Left lung (tissue), 10 donors: ENCODE data around the gene MARCHF9. TPM values are rescaled to one million over a fixed set of nuclear protein-coding genes. Genes with fewer than 3 reads are reported as not detected.
A peak's percentile ranks its signal among the peaks of the same experiment; 100 is the strongest.

Source experiments
- ATAC-seq: fragments of 200-7000 bp; cut with Tn5 transposase; one replicate; pipeline ENCODE4 v1.9.1; 2020; ENCODE audit warnings: moderate library complexity
- DNase-seq, 4 donors: peaks; one replicate each; pipeline ENCODE4 v3.0.0-alpha.2; 2013 to 2020
- H3K27ac ChIP-seq, 2 donors: fragments of 200-600 bp; sonication (generic) in 1 of 2; one replicate each; pipeline versions ENCODE4 v1.5.0 to v1.8.0; 2020 to 2021
- H3K27me3 ChIP-seq, 2 donors: fragments of 200-600 bp; sonication (generic) in 1 of 2; one replicate each; pipeline versions ENCODE4 v1.5.0 to v1.8.0; 2020 to 2021
- H3K36me3 ChIP-seq, 2 donors: fragments of 200-600 bp; sonication (generic) in 1 of 2; one replicate each; pipeline versions ENCODE4 v1.5.0 to v1.8.0; 2020 to 2021
- H3K4me1 ChIP-seq, 2 donors: fragments of 200-600 bp; one replicate each; pipeline ENCODE4 v1.8.0; 2021
- H3K4me3 ChIP-seq, 2 donors: fragments of 200-600 bp; sonication (generic) in 1 of 2; one replicate each; pipeline versions ENCODE4 v1.5.0 to v1.8.0; 2020 to 2021; ENCODE audit warnings: mild to moderate bottlenecking in 1 of 2
- H3K9me3 ChIP-seq, 2 donors: fragments of 200-600 bp; sonication (generic) in 1 of 2; one replicate each; pipeline versions ENCODE4 v1.5.0 to v1.8.0; 2020 to 2021
- intact Hi-C, 2 donors: fragments of 100-400 bp; cut with DNase I; formaldehyde crosslinking; loops; one replicate each; pipeline versions ENCODE4 v1.11.2 to v1.14.2; 2022
- polyA plus RNA-seq, 6 donors: library from polyadenylated mRNA; unstranded; fragments of 120-200 nt; gene quantifications; one replicate each; pipeline ENCODE4 v1.2.1, GENCODE V29; 2013; ENCODE audit not compliant: insufficient read length in 6 of 6
- total RNA-seq, 2 donors: library from RNA; stranded (reverse); fragmentation: NEBNext Ultra II Directional; extraction: Animal tissue kit (Norgen Biotek cat#: 25700); gene quantifications; one replicate each; pipeline ENCODE4 v1.2.1, GENCODE V29; 2021
- TF ChIP-seq, protein P1 (sequence below), 2 donors: fragments of 200-600 bp; sonication (generic) in 1 of 2; IDR thresholded peaks; one replicate each; pipeline versions ENCODE4 v1.5.0 to v1.8.0; 2021; ENCODE audit warnings: antibody characterized with exemption in 2 of 2
- donor health status: DM: no; HTN: yes; CAD: no.
- donor health status: DM: no; HTN: no; CAD: no.

The MARCHF9 gene
- total and polyA plus RNA-seq, 8 donors: 16.5 to 22.6 (median 19.5) TPM

- DNase-seq (no peak), ATAC-seq (no peak)
- peaks cover 0 to 26% of the 10 kb centered on the region in 2 donors for H3K27me3 ChIP-seq
- TF ChIP-seq, protein P1, sequence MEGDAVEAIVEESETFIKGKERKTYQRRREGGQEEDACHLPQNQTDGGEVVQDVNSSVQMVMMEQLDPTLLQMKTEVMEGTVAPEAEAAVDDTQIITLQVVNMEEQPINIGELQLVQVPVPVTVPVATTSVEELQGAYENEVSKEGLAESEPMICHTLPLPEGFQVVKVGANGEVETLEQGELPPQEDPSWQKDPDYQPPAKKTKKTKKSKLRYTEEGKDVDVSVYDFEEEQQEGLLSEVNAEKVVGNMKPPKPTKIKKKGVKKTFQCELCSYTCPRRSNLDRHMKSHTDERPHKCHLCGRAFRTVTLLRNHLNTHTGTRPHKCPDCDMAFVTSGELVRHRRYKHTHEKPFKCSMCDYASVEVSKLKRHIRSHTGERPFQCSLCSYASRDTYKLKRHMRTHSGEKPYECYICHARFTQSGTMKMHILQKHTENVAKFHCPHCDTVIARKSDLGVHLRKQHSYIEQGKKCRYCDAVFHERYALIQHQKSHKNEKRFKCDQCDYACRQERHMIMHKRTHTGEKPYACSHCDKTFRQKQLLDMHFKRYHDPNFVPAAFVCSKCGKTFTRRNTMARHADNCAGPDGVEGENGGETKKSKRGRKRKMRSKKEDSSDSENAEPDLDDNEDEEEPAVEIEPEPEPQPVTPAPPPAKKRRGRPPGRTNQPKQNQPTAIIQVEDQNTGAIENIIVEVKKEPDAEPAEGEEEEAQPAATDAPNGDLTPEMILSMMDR (IDR thresholded peaks at IDR 0.05): no peak
- peaks cover 4 to 6% of the 10 kb centered on the region in 2 donors for H3K4me1 ChIP-seq
- H3K4me3 ChIP-seq: no peak overlapping the region
- H3K36me3 ChIP-seq: peaks cover 0 to 79% of the 10 kb centered on the region in 2 donors
- H3K27ac ChIP-seq: no peak overlapping the region
- no peaks in the 10 kb centered on the region for H3K9me3 ChIP-seq
- intact Hi-C loops: no loop called here
Measured at GRCh38 chr12:57729321-57729844, 25.5 kb upstream of the MARCHF9 start.

GRCh38 chr12:57730336-57731067 lies 24.4 kb upstream of the MARCHF9 start:
- intact Hi-C loops: no loop called here
- H3K27ac ChIP-seq: no peak overlapping the region
- ATAC-seq (no peak), DNase-seq (peak in 1 of 4 donors; percentile 50)
- peaks cover 4 to 6% of the 10 kb centered on the region in 2 donors for H3K4me1 ChIP-seq
- peaks cover 5 to 37% of the 10 kb centered on the region in 2 donors for H3K27me3 ChIP-seq
- TF ChIP-seq, protein P1 (IDR thresholded peaks at IDR 0.05): no peak
- H3K4me3 ChIP-seq: no peak overlapping the region
- H3K9me3 ChIP-seq: no peaks in the 10 kb centered on the region
- H3K36me3 ChIP-seq: peaks cover 0 to 91% of the 10 kb centered on the region in 2 donors

GRCh38 chr12:57731411-57732080 lies 23.4 kb upstream of the MARCHF9 start:
- H3K36me3 ChIP-seq: peaks cover 0 to 83% of the 10 kb centered on the region in 2 donors
- H3K9me3 ChIP-seq: no peaks in the 10 kb centered on the region
- DNase-seq: peak in 1 of 4 donors; percentile 49
- no peak for ATAC-seq
- H3K4me3 ChIP-seq: no peak overlapping the region
- no peak overlapping the region for H3K27ac ChIP-seq
- intact Hi-C loops: no loop called here
- H3K27me3 ChIP-seq: peaks cover 16 to 47% of the 10 kb centered on the region in 2 donors
- peaks cover 6 to 11% of the 10 kb centered on the region in 2 donors for H3K4me1 ChIP-seq
- TF ChIP-seq, protein P1 (IDR thresholded peaks at IDR 0.05): no peak

DNA sequence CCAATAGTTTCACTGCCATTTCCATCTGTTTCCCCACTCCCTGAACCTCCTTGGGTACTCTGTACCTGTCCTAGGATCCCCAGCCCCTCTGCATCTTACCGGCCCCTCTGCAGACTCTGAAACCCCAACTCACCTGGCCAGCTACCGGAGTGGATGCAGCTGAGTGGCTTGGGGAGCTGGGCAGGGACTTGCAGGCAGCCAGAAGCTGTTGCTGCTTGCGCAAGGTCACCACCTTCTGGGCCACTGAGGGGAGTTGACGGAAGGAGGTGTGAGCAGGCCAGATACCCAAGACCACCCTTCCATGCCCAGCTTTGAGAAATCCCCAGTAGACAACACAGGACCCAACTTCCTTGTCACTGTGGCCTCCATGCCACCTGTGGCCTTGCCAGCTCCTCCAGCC lies 22.6 kb upstream of the MARCHF9 start:
- Histone ChIP-seq H3K4me1 (peaks cover 2 to 17% of the 10 kb centered on the region in 2 donors), H3K27ac (no peak overlapping the region), H3K36me3 (peaks cover 0 to 80% of the 10 kb centered on the region in 2 donors), H3K27me3 (peaks cover 23 to 50% of the 10 kb centered on the region in 2 donors), H3K4me3 (no peak overlapping the region), H3K9me3 (no peaks in the 10 kb centered on the region)
- intact Hi-C loops: no loop called here
- DNase-seq (no peak), ATAC-seq (no peak)
- TF ChIP-seq, protein P1 (IDR thresholded peaks at IDR 0.05): no peak
